HEK293 (cell line): Measurements from ENCODE around the gene ATP2B3.

Experiments
- CTCF ChIA-PET: fragments of 350-600 bp; formaldehyde crosslinking; extraction: SDS; loops from one replicate; lab custom pipeline; 2021; ENCODE audit warnings: antibody characterized with exemption; lab: Yijun Ruan, JAX
- POLR2A ChIA-PET: fragments of 300-600 bp; formaldehyde crosslinking; extraction: SDS; loops from one replicate; lab custom pipeline; 2020; ENCODE audit warnings: antibody characterized with exemption, inconsistent platforms; lab: Yijun Ruan, JAX
- H3K27ac ChIP-seq: fragments of 200-500 bp; sonication (Bioruptor generic); 2 replicates; pipeline ENCODE4 v1.5.1; 2014; ENCODE audit warnings: low read depth, low read length, control low read depth, inconsistent platforms; ENCODE audit errors: extremely low read depth
- H3K36me3 ChIP-seq, 2 experiments: fragments of 200-500 bp in 1 of 2; sonication (Bioruptor generic) in 1 of 2; 1 replicate in 1 of 2; 2 replicates in 1 of 2; pipeline ENCODE4 v1.5.1; 2014 to 2017; ENCODE audit warnings: inconsistent platforms in 2 of 2, low read length in 2 of 2; ENCODE audit not compliant: control insufficient read depth in 2 of 2, insufficient read depth in 1 of 2
- H3K4me1 ChIP-seq: fragments of 200-500 bp; sonication (Bioruptor generic); 2 replicates; pipeline ENCODE4 v1.5.1; 2014; ENCODE audit warnings: mild to moderate bottlenecking, low read length, inconsistent platforms; ENCODE audit not compliant: control insufficient read depth, insufficient read depth
- H3K4me3 ChIP-seq: 2 replicates; pipeline ENCODE4 v1.5.1; 2011; ENCODE audit warnings: low read depth, mild to moderate bottlenecking, control low read depth, low read length, moderate library complexity
- H3K9me3 ChIP-seq: fragments of 200-500 bp; sonication (Bioruptor generic); 2 replicates; pipeline ENCODE4 v1.5.1; 2014; ENCODE audit warnings: low read depth, low read length, inconsistent platforms; ENCODE audit not compliant: control insufficient read depth, insufficient read depth
- BCL11B ChIP-seq: fragments of 450-650 bp; formaldehyde crosslinking; IDR thresholded peaks from 2 replicates; pipeline ENCODE4 v1.5.1; 2016; ENCODE audit warnings: low read depth, missing biosample characterization, missing genetic modification characterization
- EGR2 ChIP-seq: fragments of 450-650 bp; formaldehyde crosslinking; IDR thresholded peaks from 2 replicates; pipeline ENCODE4 v1.5.1; 2016; ENCODE audit warnings: low read depth, missing biosample characterization, missing genetic modification characterization
- FEZF1 ChIP-seq: fragments of 450-650 bp; formaldehyde crosslinking; IDR thresholded peaks from 2 replicates; pipeline ENCODE4 v1.5.1; 2016; ENCODE audit warnings: missing biosample characterization, missing genetic modification characterization
- GFI1B ChIP-seq: fragments of 450-650 bp; formaldehyde crosslinking; IDR thresholded peaks from 2 replicates; pipeline ENCODE4 v1.5.1; 2016; ENCODE audit warnings: missing biosample characterization, missing genetic modification characterization
- GLIS1 ChIP-seq: fragments of 450-650 bp; formaldehyde crosslinking; IDR thresholded peaks from 2 replicates; pipeline ENCODE4 v1.5.1; 2016; ENCODE audit warnings: missing biosample characterization, missing genetic modification characterization
- KLF17 ChIP-seq: fragments of 450-650 bp; formaldehyde crosslinking; IDR thresholded peaks from 2 replicates; pipeline ENCODE4 v1.5.1; 2016; ENCODE audit warnings: missing biosample characterization, missing genetic modification characterization
- REST ChIP-seq: fragments of 450-650 bp; formaldehyde crosslinking; IDR thresholded peaks from 2 replicates; pipeline ENCODE4 v1.5.1; 2016; ENCODE audit warnings: missing biosample characterization, missing genetic modification characterization
- TRIM28 ChIP-seq: IDR thresholded peaks from 2 replicates; pipeline ENCODE4 v1.6.1; 2011; ENCODE audit warnings: low read length, control low read depth, borderline replicate concordance
- ZBTB44 ChIP-seq: fragments of 450-650 bp; IDR thresholded peaks from 2 replicates; pipeline ENCODE4 v1.5.1; 2018; ENCODE audit warnings: missing biosample characterization, mild to moderate bottlenecking, missing genetic modification characterization
- ZIC2 ChIP-seq: fragments of 450-650 bp; formaldehyde crosslinking; IDR thresholded peaks from 2 replicates; pipeline ENCODE4 v1.5.1; 2016; ENCODE audit warnings: missing biosample characterization, missing genetic modification characterization
- ZNF211 ChIP-seq: fragments of 450-650 bp; formaldehyde crosslinking; IDR thresholded peaks from 2 replicates; pipeline ENCODE4 v1.5.1; 2016; ENCODE audit warnings: low read depth, missing biosample characterization, missing genetic modification characterization
- ZNF510 ChIP-seq: fragments of 450-650 bp; formaldehyde crosslinking; IDR thresholded peaks from 2 replicates; pipeline ENCODE4 v1.5.1; 2018; ENCODE audit warnings: mild to moderate bottlenecking, missing genetic modification characterization, missing biosample characterization; ENCODE audit not compliant: insufficient replicate concordance
- ZNF529 ChIP-seq: fragments of 450-650 bp; formaldehyde crosslinking; IDR thresholded peaks from 2 replicates; pipeline ENCODE4 v1.5.1; 2017; ENCODE audit warnings: missing genetic modification characterization, missing biosample characterization; ENCODE audit not compliant: insufficient replicate concordance
- ZNF626 ChIP-seq: fragments of 450-650 bp; sonication (Bioruptor Pico); formaldehyde crosslinking; IDR thresholded peaks from 2 replicates; pipeline ENCODE4 v1.5.1; 2018; ENCODE audit warnings: missing biosample characterization, missing genetic modification characterization, inconsistent platforms
- ZNF677 ChIP-seq: fragments of 450-650 bp; IDR thresholded peaks from 2 replicates; pipeline ENCODE4 v1.5.0; 2018; ENCODE audit warnings: missing biosample characterization, mild to moderate bottlenecking, missing genetic modification characterization, moderate library complexity
- ZNF692 ChIP-seq: fragments of 450-650 bp; formaldehyde crosslinking; IDR thresholded peaks from 2 replicates; pipeline ENCODE4 v1.5.1; 2016; ENCODE audit warnings: missing biosample characterization, missing genetic modification characterization
- ZNF785 ChIP-seq: fragments of 450-650 bp; formaldehyde crosslinking; IDR thresholded peaks from 2 replicates; pipeline ENCODE4 v1.5.1; 2016; ENCODE audit warnings: missing biosample characterization, missing genetic modification characterization

The ATP2B3 gene

GRCh38 chrX:153481043-153481442, 36.4 kb upstream of the ATP2B3 start (continued):
- no peak for TF ChIP-seq REST

- CTCF ChIA-PET: interaction anchor here (0.5 to 1.4 kb wide), 5 partner anchors 21 to 474 kb away, joined by 3 to 7 read pairs (median 3); partner anchors contain the start of gene BCAP31
Measured at GRCh38 chrX:153482376-153483015, 34.9 kb upstream of the ATP2B3 start.

GRCh38 chrX:153485396-153486080, 31.9 kb upstream of the ATP2B3 start:
- Histone ChIP-seq H3K4me3 (no peak overlapping the region), H3K27ac (no peak overlapping the region), H3K4me1 (no peaks in the 10 kb centered on the region), H3K36me3 (no peaks in the 10 kb centered on the region), H3K9me3 (no peaks in the 10 kb centered on the region)
- CTCF ChIA-PET: no interaction called here
- TF ChIP-seq GLIS1 (tag by site-specific recombination): peak; percentile 43; the same call in 1 of the 2 replicates
- TF ChIP-seq ZNF510: no peak
- no peak for TF ChIP-seq REST
- POLR2A ChIA-PET: no interaction called here

More at GRCh38 chrX:153482376-153483015, 34.9 kb upstream of the ATP2B3 start:
- Histone ChIP-seq H3K27ac (no peak overlapping the region), H3K4me3 (no peak overlapping the region), H3K36me3 (no peaks in the 10 kb centered on the region), H3K4me1 (no peaks in the 10 kb centered on the region), H3K9me3 (no peaks in the 10 kb centered on the region)
- TF ChIP-seq ZNF529 (tag by site-specific recombination): no peak
- peak; percentile 44 for TF ChIP-seq ZIC2 (tag by site-specific recombination)
- no peak for TF ChIP-seq ZNF692 (tag by site-specific recombination)
- POLR2A ChIA-PET: no interaction called here

GRCh38 chrX:153486171-153486570, 31.3 kb upstream of the ATP2B3 start:
- H3K4me3 ChIP-seq: no peak overlapping the region
- POLR2A ChIA-PET: no interaction called here
- H3K27ac ChIP-seq: no peak overlapping the region
- CTCF ChIA-PET: no interaction called here
- no peaks in the 10 kb centered on the region for H3K36me3 ChIP-seq
- no peaks in the 10 kb centered on the region for H3K4me1 ChIP-seq
- no peaks in the 10 kb centered on the region for H3K9me3 ChIP-seq
- TF ChIP-seq ZNF677 (tag by site-specific recombination) (no peak), KLF17 (tag by site-specific recombination) (no peak), ZBTB44 (no peak), EGR2 (no peak), ZNF785 (no peak), BCL11B (no peak), ZNF211 (tag by site-specific recombination) (no peak), GFI1B (tag by site-specific recombination) (no peak), ZNF626 (tag by site-specific recombination) (no peak), FEZF1 (no peak), TRIM28 (no peak)
